Suprapubic skin (tissue), 4 donors: Measurements from ENCODE around the gene CASP2.

Experiments used
- CTCF ChIP-seq, 2 donors: fragments of 200-600 bp in 1 of 2; fragments of 450-650 bp in 1 of 2; sonication (generic) in 1 of 2; IDR thresholded peaks; one replicate each; pipeline ENCODE4 v1.5.1; 2016 to 2019; ENCODE audit warnings: antibody characterized with exemption in 2 of 2, mild to moderate bottlenecking in 1 of 2, moderate library complexity in 1 of 2
- EP300 ChIP-seq: sonication (generic); formaldehyde crosslinking; IDR thresholded peaks from one replicate; pipeline ENCODE4 v1.6.1; 2017; ENCODE audit warnings: antibody characterized with exemption
- POLR2A ChIP-seq, 2 donors: fragments of 450-650 bp; IDR thresholded peaks; one replicate each; pipeline ENCODE4 v1.6.1; 2017; ENCODE audit warnings: antibody characterized with exemption in 2 of 2, mild to moderate bottlenecking in 2 of 2, moderate library complexity in 2 of 2
- POLR2AphosphoS5 ChIP-seq, 3 donors: sonication (generic); formaldehyde crosslinking; IDR thresholded peaks; one replicate each; pipeline ENCODE4 v1.6.1; 2017; ENCODE audit warnings: antibody characterized with exemption in 3 of 3

- TF ChIP-seq POLR2A (IDR thresholded peaks at IDR 0.05) (no peak), CTCF (IDR thresholded peaks at IDR 0.05) (peak in 1 of 2 donors; percentile 61), EP300 (no peak), POLR2AphosphoS5 (IDR thresholded peaks at IDR 0.05) (no peak)
Measured at GRCh38 chr7:143299840-143300239, 11.7 kb downstream of the CASP2 start.
